Smooth muscle cell of the brain vasculature (primary cell): Measurements from ENCODE around the gene MAGI1.
"Not testable (repeated sequence)": the region's sequence is repeated elsewhere in the genome, so short reads cannot be mapped to it uniquely, and the experiment has no call there.

Experiments
- DNase-seq: peaks from one replicate; pipeline ENCODE4 v3.0.0-alpha.2; 2012; ENCODE audit warnings: low read depth, low spot score

The MAGI1 gene

DNA sequence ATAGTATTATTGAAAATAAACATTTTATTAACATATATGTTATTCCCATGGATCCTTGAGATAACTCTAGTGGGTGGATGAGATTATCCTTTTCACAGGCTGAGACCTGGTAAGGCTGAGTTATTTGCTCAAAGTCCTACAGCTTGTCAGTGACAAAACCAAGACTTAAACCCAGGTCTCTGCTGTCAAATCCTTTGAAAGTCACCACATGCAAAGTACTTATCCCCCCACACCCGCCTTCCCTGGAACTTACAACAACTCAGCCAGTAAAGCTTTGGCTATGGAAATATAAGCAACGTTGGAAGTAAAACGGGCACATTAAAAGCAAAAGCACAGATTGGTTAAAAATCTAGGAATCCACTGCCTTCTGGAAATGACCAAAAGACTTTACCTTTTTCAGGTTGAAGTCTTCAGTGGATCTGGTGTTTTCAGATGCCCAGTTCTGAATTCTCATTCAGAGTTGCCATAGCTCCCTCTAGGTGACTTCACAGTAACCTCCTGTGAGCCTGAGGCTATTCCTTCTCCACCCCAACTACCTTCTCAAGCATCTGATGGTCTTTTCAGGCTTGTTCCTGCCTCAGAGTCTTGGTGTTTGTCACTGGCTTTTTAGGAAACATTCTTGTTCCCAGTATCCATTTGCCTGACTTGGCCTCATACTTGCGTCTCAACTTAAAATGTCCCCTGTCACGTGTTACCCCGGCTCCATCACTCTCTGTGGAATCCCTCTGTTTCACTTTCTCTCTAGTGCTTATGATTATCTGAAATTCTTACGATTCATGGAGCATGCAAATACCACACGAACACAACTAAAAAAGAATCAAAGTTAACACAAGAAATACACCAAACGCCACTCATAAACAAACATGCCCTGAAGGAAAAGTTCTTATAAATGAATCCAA lies 131.2 kb downstream of the MAGI1 start:
- DNase-seq, result no peak

DNA sequence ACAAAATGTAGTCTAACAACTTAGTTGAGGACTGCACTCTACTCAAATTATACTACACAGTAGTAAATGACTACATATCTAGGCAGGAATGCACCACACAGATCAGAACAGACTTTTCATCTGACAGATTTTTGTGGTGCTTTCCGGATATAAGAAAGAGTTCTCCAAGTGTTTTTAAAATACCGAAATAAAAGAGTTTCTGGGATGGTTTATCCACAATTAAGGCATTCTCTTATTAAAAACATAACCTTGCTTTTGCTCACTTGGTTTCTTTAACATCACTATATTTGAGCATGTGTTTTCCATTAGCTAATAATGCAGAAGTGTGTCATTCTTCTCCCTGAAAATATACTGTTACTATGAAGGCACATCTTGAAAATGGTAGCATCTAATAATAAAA lies 132.9 kb downstream of the MAGI1 start:
- DNase-seq, result no peak

DNA sequence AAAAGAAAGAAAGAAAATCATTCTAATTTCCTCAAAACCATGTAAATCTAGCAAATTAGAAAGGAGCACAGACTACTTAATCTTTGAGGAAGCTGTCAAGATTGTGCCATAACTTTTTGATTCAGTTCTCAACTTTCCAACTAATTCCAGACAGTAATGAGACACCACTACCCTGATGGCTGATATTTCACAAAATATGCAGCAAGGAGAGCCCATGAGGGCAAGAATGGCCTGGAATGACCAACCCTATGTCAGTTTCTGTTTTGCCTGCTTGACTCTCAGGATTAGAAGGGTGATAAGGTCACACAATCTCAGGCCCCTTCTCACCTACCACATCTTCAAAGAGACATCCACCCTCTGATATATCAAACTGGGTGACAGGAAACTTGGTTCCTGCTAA lies 134.7 kb downstream of the MAGI1 start:
- DNase-seq, result no peak

DNA sequence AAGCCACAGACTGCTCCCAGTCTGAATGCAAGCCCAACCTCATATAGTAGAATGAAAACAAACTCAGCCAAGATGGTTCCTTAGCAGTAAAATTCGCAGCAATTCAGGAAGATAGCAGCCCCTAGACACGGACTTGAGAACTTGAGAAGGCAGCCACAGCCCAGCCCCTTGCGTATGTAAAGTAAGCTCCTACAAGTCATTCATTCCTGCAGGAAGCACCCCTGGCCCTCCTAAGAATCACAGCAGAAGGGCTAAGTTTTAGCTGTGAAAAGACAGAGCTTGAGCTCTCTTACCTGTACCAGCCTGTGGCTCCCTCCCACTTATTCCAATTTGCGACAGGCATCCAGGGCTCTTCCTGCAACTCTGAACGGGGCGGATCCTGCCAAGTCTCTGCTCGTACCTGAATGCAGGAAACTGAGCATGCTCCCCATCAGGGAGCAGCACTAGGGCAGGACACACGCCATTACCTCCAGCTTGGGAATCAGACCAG lies 136.4 kb downstream of the MAGI1 start:
- DNase-seq, result no peak

DNA sequence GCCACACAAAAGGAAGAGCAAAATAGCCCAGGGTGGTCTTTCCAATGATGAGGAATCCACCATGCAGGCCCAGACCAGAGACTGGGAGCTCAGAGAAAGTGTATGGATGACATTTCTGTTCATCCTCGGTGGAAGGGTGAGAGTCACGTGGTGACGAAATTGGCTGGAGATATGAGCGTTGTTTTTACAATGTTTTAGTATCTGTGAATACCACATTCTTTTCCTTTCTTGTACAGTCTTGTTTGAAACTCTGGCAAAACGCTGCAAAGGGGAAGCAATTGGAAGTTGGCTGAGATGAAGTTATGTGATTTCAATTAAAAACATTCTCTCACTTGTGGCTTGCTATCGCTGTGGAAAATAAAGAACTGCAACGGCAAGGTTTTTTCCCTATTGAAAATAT lies 137.5 kb downstream of the MAGI1 start:
- DNase-seq, result no peak

DNA sequence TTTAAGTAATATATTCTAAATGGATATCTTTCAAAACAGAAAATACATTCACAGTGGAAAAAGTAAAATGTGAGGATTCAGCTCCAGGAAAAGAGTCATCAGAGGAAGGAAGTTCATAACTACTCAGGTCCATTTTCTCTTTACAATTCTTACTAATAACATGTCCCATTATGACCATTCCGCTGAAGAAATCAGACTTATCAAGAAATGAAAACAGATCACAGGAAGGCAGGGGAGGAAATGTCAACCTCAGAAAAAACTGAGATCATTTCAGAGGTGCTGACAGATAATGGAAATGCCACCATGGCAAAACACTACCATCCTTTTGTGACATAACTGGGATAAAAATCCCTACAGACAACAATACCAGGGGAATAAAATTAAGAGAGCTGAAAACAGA lies 139.5 kb downstream of the MAGI1 start:
- no peak for DNase-seq

DNA sequence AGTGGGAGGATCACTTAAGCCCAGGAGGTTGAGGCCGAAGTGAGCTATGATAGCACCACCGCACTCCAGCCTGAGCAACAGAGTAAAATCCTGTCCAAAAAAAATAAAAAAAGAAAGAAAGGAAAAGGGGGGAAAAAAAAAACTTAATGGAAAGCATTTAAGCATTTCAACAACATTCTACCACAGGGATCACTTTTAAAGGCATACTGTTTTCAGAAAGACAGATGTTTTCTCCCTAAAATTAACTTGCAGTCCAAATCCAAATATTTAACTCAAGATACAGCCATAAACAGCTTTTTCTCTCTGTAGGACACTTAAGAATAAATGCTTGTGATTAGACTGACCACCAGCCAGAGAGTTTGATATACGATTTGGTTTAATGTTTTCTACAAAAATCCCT lies 141.0 kb downstream of the MAGI1 start:
- no peak for DNase-seq

DNA sequence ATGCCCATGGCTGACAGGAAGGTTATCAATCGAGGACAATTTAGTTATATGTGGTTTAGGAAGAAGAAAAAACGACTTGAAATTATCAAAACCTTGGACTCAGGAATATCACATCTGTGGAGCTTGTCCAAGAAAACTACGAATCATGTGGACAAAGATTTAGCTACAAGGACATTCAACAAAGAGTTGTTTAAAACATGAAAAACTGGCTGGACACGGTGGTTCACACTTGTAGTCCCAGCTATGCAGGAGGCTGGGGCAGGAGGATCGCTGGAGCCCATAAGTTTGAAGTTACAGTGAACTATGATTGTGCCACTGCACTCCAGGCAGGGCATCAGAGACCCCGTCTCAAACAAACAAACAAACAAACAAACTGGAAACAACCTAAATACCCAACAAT lies 142.4 kb downstream of the MAGI1 start:
- no peak for DNase-seq

DNA sequence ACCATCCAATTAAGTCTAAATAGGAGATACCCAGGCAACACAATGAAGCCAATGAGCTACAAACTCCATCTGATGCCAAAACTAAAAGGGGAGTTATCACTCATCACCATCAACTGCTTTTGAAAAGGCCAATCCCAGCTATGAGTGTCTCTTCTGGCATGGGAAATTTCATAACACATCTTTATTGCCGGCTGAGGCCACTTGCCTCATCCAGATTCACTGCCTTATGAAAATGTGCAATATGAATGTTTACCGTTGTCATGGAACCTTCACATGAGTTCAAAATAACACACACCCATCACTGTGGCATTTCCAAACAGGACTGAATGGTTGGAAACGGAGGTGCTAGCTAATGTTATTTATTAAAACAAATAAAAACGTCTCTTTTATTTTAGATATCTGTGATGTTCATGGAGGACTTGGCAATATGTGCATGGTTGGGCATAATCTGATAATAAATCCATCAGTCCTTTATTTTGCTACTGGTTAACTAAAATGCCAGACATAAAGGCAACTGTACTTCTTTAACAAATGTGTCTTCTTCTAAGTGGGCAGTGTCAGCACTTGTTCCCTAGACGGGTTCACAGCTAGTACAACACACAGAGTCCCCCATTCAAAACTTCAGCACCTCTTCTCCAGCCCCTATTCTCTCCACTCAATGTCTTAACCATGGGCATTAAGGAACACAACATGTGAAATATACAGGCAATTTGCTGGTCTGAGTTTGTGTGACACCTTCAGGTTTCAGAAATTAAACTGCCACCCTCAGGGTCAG lies 143.9 kb downstream of the MAGI1 start:
- DNase-seq, result no peak

DNA sequence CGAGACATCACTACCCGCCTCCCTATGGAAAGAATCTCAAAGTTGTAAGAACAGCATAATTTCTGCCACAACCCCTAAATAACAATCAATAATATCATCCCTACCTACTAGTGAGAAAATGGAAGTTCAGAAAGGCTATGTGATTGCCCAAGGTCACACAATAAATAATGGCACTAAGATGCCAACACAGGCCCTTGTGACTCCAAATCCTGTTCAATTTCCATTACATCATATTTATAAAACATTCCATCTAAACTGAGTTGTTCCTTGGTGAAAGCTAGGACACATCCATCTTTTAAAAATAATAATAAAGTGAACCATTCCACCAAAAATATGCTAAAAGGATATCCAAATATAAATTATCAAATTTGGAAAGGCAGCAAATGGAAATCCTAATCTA lies 144.6 kb downstream of the MAGI1 start:
- no peak for DNase-seq

DNA sequence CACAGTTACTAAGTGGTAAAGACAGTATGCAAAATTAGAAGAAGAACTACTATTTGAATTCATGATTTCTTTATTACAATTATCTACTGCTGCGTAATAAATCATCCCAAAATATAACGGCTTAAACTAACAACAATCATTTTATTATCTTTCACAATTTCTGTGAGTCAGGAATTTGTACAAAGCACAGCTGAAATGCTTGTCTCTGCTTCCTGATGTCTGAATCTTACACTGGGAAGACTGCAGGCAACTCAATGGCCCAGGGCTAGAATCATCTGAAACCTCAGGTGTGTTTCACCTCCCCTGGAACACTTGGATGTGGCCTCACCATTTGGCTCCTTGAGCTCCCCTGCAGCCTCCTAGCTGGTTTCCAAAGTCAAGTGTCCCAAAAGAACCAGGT lies 145.1 kb downstream of the MAGI1 start:
- DNase-seq, result no peak

DNA sequence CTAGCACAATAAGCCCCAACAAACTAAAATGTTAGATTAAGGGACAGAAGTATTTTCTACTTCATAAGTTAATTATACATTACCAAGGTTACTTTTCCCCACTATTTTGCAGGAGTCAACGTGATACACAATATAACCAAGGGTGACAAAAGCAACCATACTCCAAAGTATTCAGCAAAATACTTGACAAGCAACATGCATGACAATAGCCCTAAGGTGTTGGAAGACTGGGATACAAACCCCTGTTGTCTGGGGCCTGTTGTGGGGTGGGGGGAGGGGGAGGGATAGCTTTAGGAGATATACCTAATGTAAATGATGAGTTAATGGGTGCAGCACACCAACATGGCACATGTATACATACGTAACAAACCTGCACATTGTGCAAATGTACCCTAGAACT lies 147.2 kb downstream of the MAGI1 start:
- not testable (repeated sequence) for DNase-seq

DNA sequence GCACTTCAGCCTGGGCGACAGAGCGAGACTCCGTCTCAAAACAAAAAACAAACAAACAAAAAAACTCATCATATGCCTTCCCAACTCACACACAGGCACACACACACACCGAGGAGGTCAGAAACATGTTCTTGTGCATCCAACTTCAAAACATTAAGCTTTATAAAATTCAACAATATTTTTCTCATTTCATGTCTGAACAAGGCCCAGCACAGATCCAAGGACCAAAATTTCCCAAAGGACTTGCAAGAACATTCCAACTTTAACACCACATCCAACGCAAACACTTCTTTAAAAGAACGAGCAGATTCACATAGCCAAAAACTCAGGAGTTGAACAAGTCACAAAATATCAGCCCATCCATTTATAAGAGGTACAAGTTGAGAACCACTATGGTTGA lies 148.4 kb downstream of the MAGI1 start:
- no peak for DNase-seq

DNA sequence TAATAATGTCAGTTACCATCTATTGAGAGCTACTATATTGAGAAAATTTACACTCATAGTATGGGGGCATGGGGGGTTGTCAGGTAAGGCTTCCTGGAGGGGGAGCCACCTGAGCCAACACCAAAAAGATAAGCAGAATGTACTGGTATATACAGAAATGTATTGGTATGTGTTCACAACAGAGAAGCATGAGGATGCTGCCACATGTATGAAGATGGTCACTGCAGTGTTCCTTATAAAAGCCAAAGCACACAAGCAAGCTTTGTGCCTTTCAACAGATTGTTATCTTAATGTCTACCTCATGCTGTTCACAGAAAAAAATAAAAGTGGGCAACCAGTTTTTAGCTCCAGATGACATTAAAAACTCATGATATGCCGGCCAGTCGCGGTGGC lies 149.0 kb downstream of the MAGI1 start:
- DNase-seq, result no peak

DNA sequence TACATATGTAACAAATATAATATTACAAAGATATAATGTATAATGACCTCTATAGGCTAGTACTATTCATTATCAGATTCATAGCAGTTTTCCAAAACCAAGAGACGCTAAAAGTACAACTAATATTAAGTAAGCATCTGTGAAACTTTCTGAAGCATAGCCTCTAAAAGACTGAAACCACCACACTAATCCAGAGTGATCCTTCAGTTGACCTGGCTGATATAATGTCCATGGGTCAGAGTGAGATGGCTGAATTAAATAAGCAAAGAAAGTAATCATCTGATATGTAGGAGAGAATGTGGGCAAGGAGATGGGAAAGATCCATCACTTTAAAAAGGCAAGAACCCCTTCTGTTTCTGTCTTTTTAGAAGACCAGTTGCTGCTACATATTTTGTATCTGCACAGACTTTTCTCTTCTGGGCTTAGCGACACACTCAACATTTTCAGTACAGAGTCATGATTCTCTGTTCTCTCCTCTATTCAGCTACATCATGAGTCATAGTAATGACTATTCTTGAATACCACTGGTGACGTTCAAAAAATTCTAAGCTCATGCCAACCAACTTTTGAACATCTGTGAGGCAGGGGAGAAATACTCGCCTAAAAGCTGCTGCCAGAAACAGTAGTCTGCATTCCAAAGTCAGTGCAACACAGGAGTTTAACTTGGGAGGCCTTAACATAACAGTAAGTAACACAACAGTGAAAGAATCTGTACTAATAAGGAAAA lies 149.6 kb downstream of the MAGI1 start:
- DNase-seq, result peak; percentile 57

DNA sequence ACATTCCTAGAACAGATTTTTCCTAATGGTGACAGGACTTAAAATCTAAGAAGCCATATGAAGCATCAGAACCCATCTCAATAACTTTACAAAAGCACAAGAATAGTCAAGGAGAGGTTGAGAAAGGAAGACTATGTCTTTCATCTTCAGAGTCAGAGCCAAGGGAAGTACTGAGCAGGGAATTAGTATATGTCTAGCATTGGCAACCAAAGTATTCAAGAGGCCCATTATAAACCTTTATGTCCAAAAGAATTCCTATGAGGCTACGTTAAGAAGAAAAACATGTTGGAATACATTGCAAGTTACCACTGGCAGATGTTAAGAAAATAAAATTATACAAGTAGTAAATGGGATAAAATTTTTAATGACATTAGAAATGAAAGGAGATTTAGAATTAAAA lies 150.5 kb downstream of the MAGI1 start:
- no peak for DNase-seq

DNA sequence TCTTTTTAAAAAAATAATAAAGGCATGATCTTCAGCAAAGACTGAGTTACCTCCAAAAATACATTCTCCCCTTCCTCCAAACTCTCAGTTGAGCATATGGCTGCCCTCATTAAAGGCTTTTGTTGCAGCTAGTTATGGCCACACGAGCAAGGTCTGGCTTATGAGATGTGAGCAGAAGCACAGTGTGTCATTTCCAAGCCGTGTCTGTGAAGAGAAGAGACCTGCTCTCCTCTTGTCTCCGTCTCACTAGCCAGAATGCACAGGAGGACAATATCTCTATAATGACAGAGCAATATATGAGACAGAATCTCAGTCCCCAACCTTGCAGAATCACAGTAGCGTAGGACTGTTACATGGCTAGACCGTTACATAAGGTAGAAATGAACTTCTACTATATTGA lies 152.3 kb downstream of the MAGI1 start:
- no peak for DNase-seq

DNA sequence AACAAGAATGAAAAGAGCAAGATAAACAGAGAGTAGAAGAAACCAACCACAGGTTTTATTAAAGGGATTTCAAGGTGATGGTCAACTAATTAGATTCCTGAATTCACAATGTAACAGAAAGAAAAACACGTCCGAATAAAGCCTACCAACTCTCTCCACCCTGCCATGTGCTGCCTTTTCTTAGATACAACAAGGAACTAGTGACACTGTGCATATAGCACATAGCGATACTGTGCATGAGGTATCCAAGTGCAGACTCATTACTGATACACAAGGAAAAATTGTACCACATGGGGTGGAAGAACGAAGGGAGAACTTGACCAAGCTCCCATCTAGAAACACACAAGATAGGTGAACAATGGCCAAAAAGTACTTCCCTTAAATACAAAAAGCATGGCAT lies 154.6 kb downstream of the MAGI1 start:
- DNase-seq, result no peak

DNA sequence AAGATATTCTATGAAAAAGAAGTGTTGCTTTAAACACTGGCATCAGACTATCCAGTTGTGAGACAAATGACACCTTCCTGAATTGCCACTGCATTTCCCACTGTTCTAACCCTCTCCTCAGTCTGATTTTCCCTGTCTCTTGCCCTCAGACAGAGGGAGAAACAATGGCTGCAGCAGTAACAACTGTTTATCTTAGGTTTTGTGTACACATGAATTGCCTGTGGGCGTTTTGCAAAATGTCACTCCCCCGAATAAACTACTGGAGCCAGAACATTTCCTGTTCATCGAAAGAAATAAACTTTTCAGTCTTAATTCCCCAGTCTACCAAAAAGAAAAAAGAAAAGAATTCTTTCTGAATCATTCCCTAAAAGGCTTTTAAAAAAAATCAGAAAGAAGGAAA lies 155.1 kb downstream of the MAGI1 start:
- DNase-seq, result no peak

DNA sequence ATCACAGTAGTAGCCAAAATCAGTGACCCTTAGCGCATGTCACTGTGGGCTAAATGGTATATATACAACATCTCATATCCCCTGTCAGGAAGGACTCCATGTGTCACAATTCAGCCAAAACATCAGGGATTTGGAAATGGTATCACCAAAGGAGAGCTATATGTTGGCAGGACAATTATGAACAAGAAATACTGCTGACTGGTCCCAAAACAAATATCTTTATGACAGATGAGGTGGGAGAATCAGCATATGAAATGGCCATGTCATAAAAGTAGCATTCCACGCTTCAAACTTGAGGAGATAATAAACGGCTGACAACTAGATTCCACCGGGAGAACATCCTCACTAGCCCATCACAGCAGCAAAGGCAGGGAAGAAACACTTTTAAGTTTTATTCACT lies 158.4 kb downstream of the MAGI1 start:
- DNase-seq, result no peak

DNA sequence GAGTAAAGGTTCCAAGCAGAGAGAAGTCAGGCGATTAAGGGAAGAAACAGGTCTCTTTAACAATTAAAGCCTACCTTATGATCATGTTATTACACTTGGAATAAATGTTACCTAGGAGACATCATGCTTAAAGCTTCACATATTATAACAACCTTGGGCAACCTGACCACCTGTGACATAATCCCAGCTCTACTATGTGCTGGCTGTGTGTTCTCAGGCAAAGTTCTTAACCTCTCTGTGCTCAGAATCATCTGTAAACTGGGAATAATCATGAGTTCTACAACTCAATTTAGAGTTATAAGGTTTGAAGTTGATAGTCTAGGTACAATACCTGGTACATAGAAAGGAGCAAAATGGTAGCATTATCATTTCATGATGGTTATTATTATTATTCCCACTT lies 159.3 kb downstream of the MAGI1 start:
- no peak for DNase-seq

DNA sequence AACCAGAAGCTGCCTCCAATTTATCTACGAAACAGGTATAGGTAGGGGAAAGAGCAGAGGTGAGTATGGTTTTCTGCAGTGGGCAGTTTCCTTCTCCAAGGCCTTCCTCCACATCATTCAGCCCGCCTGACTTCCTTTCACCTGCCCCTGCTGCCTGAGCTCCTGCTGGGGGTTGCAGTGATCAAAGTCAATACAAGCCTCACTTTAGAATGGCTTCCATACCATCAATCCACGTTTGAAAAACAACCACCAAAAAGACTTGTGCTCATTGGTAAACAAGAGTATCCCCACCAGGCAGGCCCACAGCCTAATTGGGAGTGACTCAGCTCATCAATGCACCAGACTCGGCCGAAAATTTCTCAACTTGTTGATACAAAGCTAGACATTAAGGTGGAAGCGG lies 159.9 kb downstream of the MAGI1 start:
- no peak for DNase-seq
